CD14-positive monocyte (primary cell): ENCODE results near the gene BCAR1. TPM values are rescaled to one million over a fixed set of nuclear protein-coding genes. Genes with fewer than 3 reads are reported as not detected.

Source experiments
- DNase-seq, 3 donors: peaks; one replicate each; pipeline ENCODE4 v3.0.0-alpha.2; 2011 to 2022
- H2AFZ ChIP-seq: 2 replicates; pipeline ENCODE4 v1.6.0; 2012; ENCODE audit warnings: mild to moderate bottlenecking, low read depth, low read length, inconsistent platforms; ENCODE audit not compliant: insufficient read depth, poor library complexity, severe bottlenecking
- H3K27ac ChIP-seq, 2 donors: 1 replicate in 1 of 2; 2 replicates in 1 of 2; pipeline ENCODE4 v1.5.1; 2012 to 2013; ENCODE audit warnings: low read length in 2 of 2, control low read depth in 1 of 2, inconsistent platforms in 1 of 2, low read depth in 1 of 2, mild to moderate bottlenecking in 1 of 2
- H3K27me3 ChIP-seq, 2 donors: one replicate each; pipeline versions ENCODE4 v1.6.0 to v1.6.1; 2011 to 2013; ENCODE audit warnings: low read length in 2 of 2; ENCODE audit not compliant: control insufficient read depth in 2 of 2, insufficient read depth in 2 of 2
- H3K36me3 ChIP-seq, 2 donors: replicated peaks in 1 of 2; 1 replicate in 1 of 2; 2 replicates in 1 of 2; pipeline versions ENCODE4 v1.5.1 to v1.6.1; 2012 to 2013; ENCODE audit warnings: low read length in 2 of 2, control low read depth in 1 of 2, inconsistent platforms in 1 of 2, mild to moderate bottlenecking in 1 of 2; ENCODE audit not compliant: insufficient read depth in 2 of 2, control insufficient read depth in 1 of 2
- H3K4me1 ChIP-seq, 2 donors: 1 replicate in 1 of 2; 2 replicates in 1 of 2; pipeline versions ENCODE4 v1.5.1 to v1.6.1; 2012 to 2013; ENCODE audit warnings: low read length in 2 of 2, control low read depth in 1 of 2, inconsistent platforms in 1 of 2, mild to moderate bottlenecking in 1 of 2, moderate library complexity in 1 of 2; ENCODE audit not compliant: insufficient read depth in 2 of 2, control insufficient read depth in 1 of 2
- H3K4me2 ChIP-seq: replicated peaks from 2 replicates; pipeline ENCODE3; 2012; ENCODE audit warnings: low read length, moderate library complexity, mild to moderate bottlenecking; ENCODE audit not compliant: poor library complexity, severe bottlenecking; ENCODE audit errors: extremely low read depth
- H3K4me3 ChIP-seq, 3 experiments: fragments of 200-600 bp in 1 of 3; sonication (generic) in 1 of 3; replicated peaks in 1 of 3; 1 replicate in 2 of 3; 2 replicates in 1 of 3; pipeline ENCODE4 v1.5.1; 2011 to 2013; ENCODE audit warnings: low read length in 3 of 3, mild to moderate bottlenecking in 3 of 3, control low read depth in 2 of 3, low read depth in 2 of 3, inconsistent platforms in 1 of 3, moderate library complexity in 1 of 3
- H3K79me2 ChIP-seq: 2 replicates; pipeline ENCODE4 v1.6.0; 2012; ENCODE audit warnings: mild to moderate bottlenecking, control low read depth, inconsistent platforms, low read length, moderate library complexity; ENCODE audit not compliant: insufficient read depth
- H3K9ac ChIP-seq: 2 replicates; pipeline ENCODE4 v1.6.0; 2017; ENCODE audit warnings: low read length, mild to moderate bottlenecking; ENCODE audit not compliant: insufficient read depth, poor library complexity, severe bottlenecking
- H3K9me3 ChIP-seq, 2 donors: replicated peaks in 1 of 2; 1 replicate in 1 of 2; 2 replicates in 1 of 2; pipeline versions ENCODE4 v1.5.1 to v1.6.1; 2012 to 2013; ENCODE audit warnings: low read length in 2 of 2, control low read depth in 1 of 2; ENCODE audit not compliant: control insufficient read depth in 1 of 2, insufficient read depth in 1 of 2
- H4K20me1 ChIP-seq: 2 replicates; pipeline ENCODE4 v1.6.0; 2012; ENCODE audit warnings: mild to moderate bottlenecking, low read length, control low read depth, moderate library complexity; ENCODE audit not compliant: insufficient read depth
- H3K27ac Mint-ChIP-seq, 7 donors: one replicate each; pipeline ENCODE4 v1.8.0; 2020; ENCODE audit warnings: mild to moderate bottlenecking in 7 of 7, mixed read lengths in 7 of 7, moderate library complexity in 6 of 7, inconsistent platforms in 2 of 7
- H3K27me3 Mint-ChIP-seq, 3 donors: one replicate each; pipeline ENCODE4 v1.8.0; 2021 to 2022; ENCODE audit warnings: low read depth in 3 of 3, mild to moderate bottlenecking in 3 of 3, mixed read lengths in 3 of 3, moderate library complexity in 3 of 3, inconsistent platforms in 1 of 3
- H3K36me3 Mint-ChIP-seq, 2 donors: one replicate each; pipeline ENCODE4 v1.8.0; 2020; ENCODE audit warnings: mixed read lengths in 2 of 2, inconsistent platforms in 1 of 2, mild to moderate bottlenecking in 1 of 2
- H3K4me1 Mint-ChIP-seq: one replicate; pipeline ENCODE4 v1.8.0; 2020; ENCODE audit warnings: mild to moderate bottlenecking, mixed read lengths
- H3K4me3 Mint-ChIP-seq, 2 donors: one replicate each; pipeline ENCODE4 v1.8.0; 2020; ENCODE audit warnings: mild to moderate bottlenecking in 2 of 2, mixed read lengths in 2 of 2, moderate library complexity in 1 of 2
- H3K9me3 Mint-ChIP-seq, 7 donors: one replicate each; pipeline ENCODE4 v1.8.0; 2020 to 2022; ENCODE audit warnings: mixed read lengths in 7 of 7, mild to moderate bottlenecking in 6 of 7, moderate library complexity in 6 of 7, inconsistent platforms in 2 of 7
- CTCF ChIP-seq: fragments of 200-600 bp; IDR thresholded peaks from one replicate; pipeline ENCODE4 v1.8.0; 2022; ENCODE audit warnings: antibody characterized with exemption, mild to moderate bottlenecking
- WGBS: methylation state at CpG from one replicate; pipeline ENCODE4 v1.1.5; 2013; ENCODE audit warnings: missing lambda C conversion rate; ENCODE audit not compliant: insufficient coverage; 5-methylcytosine and 5-hydroxymethylcytosine counted together
- intact Hi-C, 2 donors: fragments of 100-400 bp; cut with micrococcal nuclease; formaldehyde crosslinking; loops; one replicate each; pipeline versions ENCODE4 v1.15.0 to v1.15.1; 2023
- polyA plus RNA-seq, 3 donors: library from polyadenylated mRNA; depleted of rRNA in 1 of 3; unstranded in 2 of 3; stranded (reverse) in 1 of 3; fragments of 300-500 nt in 2 of 3; fragments of >200 nt in 1 of 3; fragmentation: Illumina TruSeq in 2 of 3; gene quantifications; 1 replicate in 2 of 3; 2 replicates in 1 of 3; pipeline ENCODE4 v1.2.3, GENCODE V29; 2012 to 2021

The BCAR1 gene
- polyA plus RNA-seq, 3 donors, result not detected

- Mint-ChIP-seq H3K27me3 (peaks cover 64 to 91% (median 74%) of the 10 kb centered on the region in 3 donors), H3K27ac (no peak overlapping the region)
- H3K4me2 ChIP-seq, result no peak overlapping the region
Measured at GRCh38 chr16:75280331-75280804, 28.9 kb upstream of the BCAR1 start.

GRCh38 chr16:75279305-75279704 is 27.9 kb upstream of the BCAR1 start:
- no peak for DNase-seq
- Histone ChIP-seq H3K4me2 (no peak overlapping the region), H3K9me3 (no peaks in the 10 kb centered on the region), H2AFZ (no peak overlapping the region), H3K79me2 (no peaks in the 10 kb centered on the region), H3K27ac (no peak overlapping the region), H3K4me3 (no peak overlapping the region), H4K20me1 (no peaks in the 10 kb centered on the region), H3K4me1 (no peaks in the 10 kb centered on the region), H3K9ac (no peak overlapping the region), H3K27me3 (peaks cover 11 to 63% of the 10 kb centered on the region in 2 donors), H3K36me3 (no peaks in the 10 kb centered on the region)
- Mint-ChIP-seq H3K27me3 (peaks cover 75 to 93% (median 79%) of the 10 kb centered on the region in 3 donors), H3K9me3 (peaks cover 0 to 10% (median 2%) of the 10 kb centered on the region in 7 donors), H3K4me3 (peak overlapping the region in 1 of 2 donors; percentile 67), H3K27ac (peak overlapping the region in 1 of 7 donors; percentile 27), H3K4me1 (no peaks in the 10 kb centered on the region), H3K36me3 (no peaks in the 10 kb centered on the region)
- WGBS, result 24% methylated on average over 9 of the region's 10 CpGs
- intact Hi-C loops, result no loop called here
- TF ChIP-seq CTCF, result no peak

More at GRCh38 chr16:75280331-75280804, 28.9 kb upstream of the BCAR1 start:
- Histone ChIP-seq H3K36me3 (no peaks in the 10 kb centered on the region), H3K9ac (no peak overlapping the region), H2AFZ (no peak overlapping the region), H3K9me3 (peaks cover 0 to 3% of the 10 kb centered on the region in 2 donors), H3K79me2 (no peaks in the 10 kb centered on the region), H3K4me3 (no peak overlapping the region), H4K20me1 (no peaks in the 10 kb centered on the region), H3K27me3 (peaks cover 9 to 57% of the 10 kb centered on the region in 2 donors), H3K27ac (no peak overlapping the region), H3K4me1 (no peaks in the 10 kb centered on the region)
- Mint-ChIP-seq H3K4me3 (peak overlapping the region in 1 of 2 donors; percentile 52), H3K4me1 (no peaks in the 10 kb centered on the region), H3K36me3 (peaks cover 0 to 4% of the 10 kb centered on the region in 2 donors), H3K9me3 (peaks cover 0 to 10% (median 5%) of the 10 kb centered on the region in 7 donors)
- 89% methylated on average over 4 of the region's 8 CpGs for WGBS
- no peak for DNase-seq
- no peak for TF ChIP-seq CTCF
- intact Hi-C loops, result no loop called here
